IMR-90 (cell line): Measurements from ENCODE around the gene CMTR1. TPM values are rescaled to one million over a fixed set of nuclear protein-coding genes. Genes with fewer than 3 reads are reported as not detected.

Experiments
- ATAC-seq: fragments of 200-7000 bp; cut with Tn5 transposase; 2 replicates; pipeline ENCODE4 v1.9.1; 2020; ENCODE audit warnings: low read depth, mild to moderate bottlenecking, moderate library complexity
- BruUV-seq: library from RNA; stranded (reverse); fragments of 400-500 nt; replicated peaks from 2 replicates; lab custom pipeline; 2021; lab: Mats Ljungman, UMichigan
- CTCF ChIA-PET: fragments of 300-600 bp; formaldehyde crosslinking; extraction: SDS; loops from one replicate; lab custom pipeline; 2021; ENCODE audit warnings: antibody characterized with exemption; lab: Yijun Ruan, JAX
- POLR2A ChIA-PET: fragments of 300-600 bp; sonication (Branson Sonifier 250); formaldehyde crosslinking; loops from one replicate; lab custom pipeline; 2022; ENCODE audit warnings: antibody characterized with exemption; ENCODE audit not compliant: unreplicated experiment; lab: Charles Lee
- DNase-seq: peaks from one replicate; pipeline ENCODE4 v3.0.0; 2013
- H2AFZ ChIP-seq: replicated peaks from 2 replicates; pipeline ENCODE3; 2013; ENCODE audit warnings: low read length, mild to moderate bottlenecking; ENCODE audit not compliant: poor library complexity
- H2AK5ac ChIP-seq: 2 replicates; pipeline ENCODE4 v1.6.1; 2013; ENCODE audit warnings: low read depth, low read length, inconsistent platforms
- H2AK9ac ChIP-seq: replicated peaks from 2 replicates; pipeline ENCODE3; 2013; ENCODE audit warnings: mild to moderate bottlenecking, low read depth, low read length, moderate library complexity; ENCODE audit not compliant: poor library complexity
- H2BK120ac ChIP-seq: 2 replicates; pipeline ENCODE4 v1.6.1; 2013; ENCODE audit warnings: low read depth, low read length, inconsistent platforms
- H2BK15ac ChIP-seq: 3 replicates; pipeline ENCODE4 v1.6.1; 2013; ENCODE audit warnings: low read depth, low read length, inconsistent platforms
- H2BK20ac ChIP-seq: 2 replicates; pipeline ENCODE4 v1.6.1; 2013; ENCODE audit warnings: low read depth, mild to moderate bottlenecking, inconsistent platforms, low read length, moderate library complexity
- H2BK5ac ChIP-seq: 2 replicates; pipeline ENCODE4 v1.6.1; 2013; ENCODE audit warnings: mild to moderate bottlenecking, low read depth, low read length, inconsistent platforms; ENCODE audit not compliant: poor library complexity, severe bottlenecking
- H3K14ac ChIP-seq: replicated peaks from 2 replicates; pipeline ENCODE4 v1.6.1; 2013; ENCODE audit warnings: low read depth, low read length, inconsistent platforms
- H3K18ac ChIP-seq: 2 replicates; pipeline ENCODE4 v1.6.1; 2013; ENCODE audit warnings: low read depth, low read length, control low read depth
- H3K23ac ChIP-seq: 2 replicates; pipeline ENCODE4 v1.6.1; 2013; ENCODE audit warnings: low read depth, low read length, inconsistent platforms
- H3K27ac ChIP-seq: 2 replicates; pipeline ENCODE4 v1.5.1; 2013; ENCODE audit warnings: mild to moderate bottlenecking, control low read depth, low read length; ENCODE audit not compliant: insufficient read depth
- H3K27me3 ChIP-seq: 2 replicates; pipeline ENCODE4 v1.6.1; 2013; ENCODE audit warnings: low read length; ENCODE audit not compliant: control insufficient read depth, insufficient read depth
- H3K36me3 ChIP-seq: 2 replicates; pipeline ENCODE4 v1.6.1; 2013; ENCODE audit warnings: low read length, mixed read lengths; ENCODE audit not compliant: control insufficient read depth, insufficient read depth
- H3K4ac ChIP-seq: 2 replicates; pipeline ENCODE4 v1.6.1; 2013; ENCODE audit warnings: low read depth, low read length, inconsistent platforms
- H3K4me1 ChIP-seq: 2 replicates; pipeline ENCODE4 v1.6.1; 2013; ENCODE audit warnings: low read length, mixed read lengths; ENCODE audit not compliant: control insufficient read depth, insufficient read depth
- H3K4me2 ChIP-seq: 2 replicates; pipeline ENCODE4 v1.6.1; 2013; ENCODE audit warnings: low read depth, mild to moderate bottlenecking, control low read depth, low read length, moderate library complexity
- H3K4me3 ChIP-seq: 2 replicates; pipeline ENCODE4 v1.5.1; 2013; ENCODE audit warnings: low read depth, mild to moderate bottlenecking, control low read depth, low read length, moderate library complexity; ENCODE audit not compliant: insufficient read depth
- H3K56ac ChIP-seq: 2 replicates; pipeline ENCODE4 v1.6.1; 2013; ENCODE audit warnings: low read length, inconsistent platforms; ENCODE audit not compliant: insufficient read depth; ENCODE audit errors: extremely low read depth
- H3K79me1 ChIP-seq, 2 experiments: 2 replicates each; pipeline ENCODE4 v1.6.1; 2013; ENCODE audit warnings: low read length in 2 of 2, inconsistent platforms in 1 of 2, low read depth in 1 of 2
- H3K9ac ChIP-seq: 2 replicates; pipeline ENCODE4 v1.6.1; 2013; ENCODE audit warnings: low read depth, low read length, control low read depth
- H3K9me1 ChIP-seq: 2 replicates; pipeline ENCODE4 v1.6.1; 2013; ENCODE audit warnings: low read length, inconsistent platforms; ENCODE audit not compliant: insufficient read depth
- H3K9me3 ChIP-seq: 2 replicates; pipeline ENCODE4 v1.6.1; 2013; ENCODE audit warnings: low read length; ENCODE audit not compliant: control insufficient read depth, insufficient read depth
- H4K20me1 ChIP-seq: 2 replicates; pipeline ENCODE4 v1.6.1; 2013; ENCODE audit warnings: low read length, inconsistent platforms; ENCODE audit not compliant: insufficient read depth
- H4K5ac ChIP-seq: 2 replicates; pipeline ENCODE4 v1.6.1; 2013; ENCODE audit warnings: mild to moderate bottlenecking, low read depth, low read length, control low read depth
- H4K8ac ChIP-seq, 2 experiments: 2 replicates each; pipeline ENCODE4 v1.6.1; 2013; ENCODE audit warnings: low read depth in 2 of 2, low read length in 2 of 2, control low read depth in 1 of 2, inconsistent platforms in 1 of 2
- H4K91ac ChIP-seq: 2 replicates; pipeline ENCODE4 v1.6.1; 2013; ENCODE audit warnings: low read depth, low read length, inconsistent platforms; ENCODE audit not compliant: insufficient read depth
- BHLHE40 ChIP-seq: fragments of 150-350 bp; IDR thresholded peaks from 2 replicates; pipeline ENCODE4 v1.6.1; 2016; ENCODE audit warnings: mild to moderate bottlenecking, low read depth, low read length
- CEBPB ChIP-seq: IDR thresholded peaks from 2 replicates; pipeline ENCODE4 v1.6.1; 2012; ENCODE audit warnings: low read depth, low read length, improper control_type of control experiment
- CTCF ChIP-seq: conservative IDR thresholded peaks from 2 replicates; pipeline ENCODE4 v1.5.1; 2012; ENCODE audit warnings: mild to moderate bottlenecking, low read depth, low read length, improper control_type of control experiment
- MAZ ChIP-seq: IDR thresholded peaks from 2 replicates; pipeline ENCODE4 v1.6.1; 2012; ENCODE audit warnings: low read depth, mild to moderate bottlenecking, low read length, improper control_type of control experiment, moderate library complexity, borderline replicate concordance
- MXI1 ChIP-seq: IDR thresholded peaks from 2 replicates; pipeline ENCODE4 v1.6.1; 2012; ENCODE audit warnings: low read depth, mild to moderate bottlenecking, low read length, moderate library complexity, borderline replicate concordance
- NFE2L2 ChIP-seq: fragments of 150-350 bp; IDR thresholded peaks from 2 replicates; pipeline ENCODE4 v1.6.1; 2016; ENCODE audit warnings: low read depth, mild to moderate bottlenecking, low read length
- POLR2A ChIP-seq: IDR thresholded peaks from 2 replicates; pipeline ENCODE4 v1.6.1; 2012; ENCODE audit warnings: mild to moderate bottlenecking, low read depth, low read length
- RAD21 ChIP-seq: IDR thresholded peaks from 2 replicates; pipeline ENCODE4 v1.6.1; 2012; ENCODE audit warnings: low read length, improper control_type of control experiment
- RCOR1 ChIP-seq: IDR thresholded peaks from 2 replicates; pipeline ENCODE4 v1.6.1; 2012; ENCODE audit warnings: mild to moderate bottlenecking, low read length, improper control_type of control experiment; ENCODE audit not compliant: insufficient replicate concordance
- RFX5 ChIP-seq: IDR thresholded peaks from 2 replicates; pipeline ENCODE4 v1.8.0; 2012; ENCODE audit warnings: low read depth, mild to moderate bottlenecking, low read length, moderate library complexity
- SMC3 ChIP-seq: fragments of 150-350 bp; IDR thresholded peaks from 2 replicates; pipeline ENCODE4 v1.6.1; 2016; ENCODE audit warnings: low read depth, mild to moderate bottlenecking, antibody characterized with exemption, low read length, moderate library complexity
- dilution Hi-C: fragments of 300-500 bp; cut with HindIII; formaldehyde crosslinking; loops from one replicate; pipeline ENCODE4 v1.14.3; 2018; ENCODE audit warnings: low sequenced_read_pairs; ENCODE audit not compliant: unreplicated experiment
- in situ Hi-C: fragments of 300-500 bp; cut with MboI; formaldehyde crosslinking; loops from 3 replicates; pipeline ENCODE4 v1.14.3; 2019; ENCODE audit warnings: low sequenced_read_pairs, inconsistent platforms, mixed read lengths
- intact Hi-C: fragments of 100-400 bp; cut with micrococcal nuclease; formaldehyde crosslinking; loops from 2 replicates; pipeline ENCODE4 v1.10.0; 2022
- polyA plus RNA-seq, 3 experiments: library from polyadenylated mRNA; depleted of rRNA; stranded (reverse); fragments of >200 nt; gene quantifications; 2 replicates each; pipeline ENCODE4 v1.2.3, GENCODE V29; 2012; ENCODE audit warnings: low replicate concordance in 1 of 3
- total RNA-seq: library from RNA; depleted of rRNA; stranded (reverse); fragments of >200 nt; gene quantifications from 2 replicates; pipeline ENCODE4 v1.2.3, GENCODE V29; 2012
- TF ChIP-seq, protein P1 (sequence below): fragments of 150-350 bp; IDR thresholded peaks from 2 replicates; pipeline ENCODE4 v1.6.1; 2017; ENCODE audit warnings: mild to moderate bottlenecking, antibody characterized with exemption, low read length, low read depth

The CMTR1 gene
- total and polyA plus RNA-seq, 2 of the 4 experiments (the other 2 are of a cell fraction) = 22.6 to 30.1 TPM

- Histone ChIP-seq H2BK15ac (no peak overlapping the region), H2BK120ac (no peak overlapping the region), H3K36me3 (peaks cover 45% of the 10 kb centered on the region), H4K5ac (no peak overlapping the region), H3K27me3 (no peaks in the 10 kb centered on the region), H4K20me1 (no peaks in the 10 kb centered on the region), H3K27ac (no peak overlapping the region), H3K14ac (no peak overlapping the region), H4K91ac (no peak overlapping the region), H3K56ac (no peak overlapping the region), H4K8ac (no peak overlapping the region), H3K4me1 (no peaks in the 10 kb centered on the region), H3K9me3 (peaks cover 3% of the 10 kb centered on the region; the same call in 1 of the 2 replicates), H2BK20ac (no peak overlapping the region), H3K4me3 (no peak overlapping the region), H3K79me1 (0 out of 4 replicates have a peak, but pooled peaks cover 4 to 5% of the 10 kb centered on the region in 2 experiments), H2AFZ (no peak overlapping the region), H3K4ac (no peak overlapping the region), H3K9me1 (no peaks in the 10 kb centered on the region), H2BK5ac (no peak overlapping the region), H3K23ac (no peak overlapping the region), H2AK9ac (no peak overlapping the region), H3K18ac (no peak overlapping the region), H3K9ac (no peak overlapping the region), H3K4me2 (no peak overlapping the region), H2AK5ac (no peak overlapping the region)
- dilution Hi-C loops (no loop called here), intact Hi-C loops (no loop called here), in situ Hi-C loops (no loop called here)
- DNase-seq = no peak
- TF ChIP-seq BHLHE40 = no peak
- TF ChIP-seq SMC3 = no peak
- TF ChIP-seq RAD21 = no peak
- TF ChIP-seq MAZ = no peak
- TF ChIP-seq, protein P1, sequence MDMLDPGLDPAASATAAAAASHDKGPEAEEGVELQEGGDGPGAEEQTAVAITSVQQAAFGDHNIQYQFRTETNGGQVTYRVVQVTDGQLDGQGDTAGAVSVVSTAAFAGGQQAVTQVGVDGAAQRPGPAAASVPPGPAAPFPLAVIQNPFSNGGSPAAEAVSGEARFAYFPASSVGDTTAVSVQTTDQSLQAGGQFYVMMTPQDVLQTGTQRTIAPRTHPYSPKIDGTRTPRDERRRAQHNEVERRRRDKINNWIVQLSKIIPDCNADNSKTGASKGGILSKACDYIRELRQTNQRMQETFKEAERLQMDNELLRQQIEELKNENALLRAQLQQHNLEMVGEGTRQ = no peak
- no peak for TF ChIP-seq RFX5
- TF ChIP-seq POLR2A = no peak
- no peak for TF ChIP-seq CTCF
- TF ChIP-seq NFE2L2 = no peak
- TF ChIP-seq CEBPB = no peak
- TF ChIP-seq MXI1 = no peak
- TF ChIP-seq RCOR1 = no peak
- ATAC-seq = no peak
- ChIA-PET CTCF (no interaction called here), POLR2A (no interaction called here)
- BruUV-seq = no TSS peak
Observed at GRCh38 chr6:37463110-37463509, 30.1 kb downstream of the CMTR1 start.
